Peyer's patch (tissue), 4 donors: ENCODE measurements around the gene DPYSL5.

Experiments used
- CTCF ChIP-seq, 6 experiments: fragments of 450-650 bp in 4 of 6; fragments of 200-600 bp in 2 of 6; sonication (generic) in 1 of 6; IDR thresholded peaks; one replicate each; pipeline ENCODE4 v1.5.1; 2017 to 2019; ENCODE audit warnings: antibody characterized with exemption in 6 of 6, mild to moderate bottlenecking in 3 of 6, moderate library complexity in 1 of 6
- POLR2A ChIP-seq, 2 donors: fragments of 450-650 bp; IDR thresholded peaks; one replicate each; pipeline ENCODE4 v1.5.1; 2017; ENCODE audit warnings: antibody characterized with exemption in 2 of 2, mild to moderate bottlenecking in 2 of 2, moderate library complexity in 2 of 2

GRCh38 chr2:26980971-26981370 lies 133.0 kb downstream of the DPYSL5 start:
- TF ChIP-seq CTCF (IDR thresholded peaks at IDR 0.05) (no peak), POLR2A (IDR thresholded peaks at IDR 0.05) (no peak)
